IMR-90 (cell line): Measurements from ENCODE around the gene ARHGDIA. TPM values are rescaled to one million over a fixed set of nuclear protein-coding genes. Genes with fewer than 3 reads are reported as not detected.

Source experiments
- ATAC-seq: fragments of 200-7000 bp; cut with Tn5 transposase; 2 replicates; pipeline ENCODE4 v1.9.1; 2020; ENCODE audit warnings: low read depth, mild to moderate bottlenecking, moderate library complexity
- BruUV-seq: library from RNA; stranded (reverse); fragments of 400-500 nt; replicated peaks from 2 replicates; lab custom pipeline; 2021; lab: Mats Ljungman, UMichigan
- CTCF ChIA-PET: fragments of 300-600 bp; formaldehyde crosslinking; extraction: SDS; loops from one replicate; lab custom pipeline; 2021; ENCODE audit warnings: antibody characterized with exemption; lab: Yijun Ruan, JAX
- POLR2A ChIA-PET: fragments of 300-600 bp; sonication (Branson Sonifier 250); formaldehyde crosslinking; loops from one replicate; lab custom pipeline; 2022; ENCODE audit warnings: antibody characterized with exemption; ENCODE audit not compliant: unreplicated experiment; lab: Charles Lee
- DNase-seq: peaks from one replicate; pipeline ENCODE4 v3.0.0; 2013
- H2AFZ ChIP-seq: replicated peaks from 2 replicates; pipeline ENCODE3; 2013; ENCODE audit warnings: low read length, mild to moderate bottlenecking; ENCODE audit not compliant: poor library complexity
- H2AK5ac ChIP-seq: 2 replicates; pipeline ENCODE4 v1.6.1; 2013; ENCODE audit warnings: low read depth, low read length, inconsistent platforms
- H2AK9ac ChIP-seq: replicated peaks from 2 replicates; pipeline ENCODE3; 2013; ENCODE audit warnings: mild to moderate bottlenecking, low read depth, low read length, moderate library complexity; ENCODE audit not compliant: poor library complexity
- H2BK120ac ChIP-seq: 2 replicates; pipeline ENCODE4 v1.6.1; 2013; ENCODE audit warnings: low read depth, low read length, inconsistent platforms
- H2BK15ac ChIP-seq: 3 replicates; pipeline ENCODE4 v1.6.1; 2013; ENCODE audit warnings: low read depth, low read length, inconsistent platforms
- H2BK20ac ChIP-seq: 2 replicates; pipeline ENCODE4 v1.6.1; 2013; ENCODE audit warnings: low read depth, mild to moderate bottlenecking, inconsistent platforms, low read length, moderate library complexity
- H2BK5ac ChIP-seq: 2 replicates; pipeline ENCODE4 v1.6.1; 2013; ENCODE audit warnings: mild to moderate bottlenecking, low read depth, low read length, inconsistent platforms; ENCODE audit not compliant: poor library complexity, severe bottlenecking
- H3K14ac ChIP-seq: replicated peaks from 2 replicates; pipeline ENCODE4 v1.6.1; 2013; ENCODE audit warnings: low read depth, low read length, inconsistent platforms
- H3K18ac ChIP-seq: 2 replicates; pipeline ENCODE4 v1.6.1; 2013; ENCODE audit warnings: low read depth, low read length, control low read depth
- H3K23ac ChIP-seq: 2 replicates; pipeline ENCODE4 v1.6.1; 2013; ENCODE audit warnings: low read depth, low read length, inconsistent platforms
- H3K27ac ChIP-seq: 2 replicates; pipeline ENCODE4 v1.5.1; 2013; ENCODE audit warnings: mild to moderate bottlenecking, control low read depth, low read length; ENCODE audit not compliant: insufficient read depth
- H3K27me3 ChIP-seq: 2 replicates; pipeline ENCODE4 v1.6.1; 2013; ENCODE audit warnings: low read length; ENCODE audit not compliant: control insufficient read depth, insufficient read depth
- H3K36me3 ChIP-seq: 2 replicates; pipeline ENCODE4 v1.6.1; 2013; ENCODE audit warnings: low read length, mixed read lengths; ENCODE audit not compliant: control insufficient read depth, insufficient read depth
- H3K4ac ChIP-seq: 2 replicates; pipeline ENCODE4 v1.6.1; 2013; ENCODE audit warnings: low read depth, low read length, inconsistent platforms
- H3K4me1 ChIP-seq: 2 replicates; pipeline ENCODE4 v1.6.1; 2013; ENCODE audit warnings: low read length, mixed read lengths; ENCODE audit not compliant: control insufficient read depth, insufficient read depth
- H3K4me2 ChIP-seq: 2 replicates; pipeline ENCODE4 v1.6.1; 2013; ENCODE audit warnings: low read depth, mild to moderate bottlenecking, control low read depth, low read length, moderate library complexity
- H3K4me3 ChIP-seq: 2 replicates; pipeline ENCODE4 v1.5.1; 2013; ENCODE audit warnings: low read depth, mild to moderate bottlenecking, control low read depth, low read length, moderate library complexity; ENCODE audit not compliant: insufficient read depth
- H3K56ac ChIP-seq: 2 replicates; pipeline ENCODE4 v1.6.1; 2013; ENCODE audit warnings: low read length, inconsistent platforms; ENCODE audit not compliant: insufficient read depth; ENCODE audit errors: extremely low read depth
- H3K79me1 ChIP-seq, 2 experiments: 2 replicates each; pipeline ENCODE4 v1.6.1; 2013; ENCODE audit warnings: low read length in 2 of 2, inconsistent platforms in 1 of 2, low read depth in 1 of 2
- H3K9ac ChIP-seq: 2 replicates; pipeline ENCODE4 v1.6.1; 2013; ENCODE audit warnings: low read depth, low read length, control low read depth
- H3K9me1 ChIP-seq: 2 replicates; pipeline ENCODE4 v1.6.1; 2013; ENCODE audit warnings: low read length, inconsistent platforms; ENCODE audit not compliant: insufficient read depth
- H3K9me3 ChIP-seq: 2 replicates; pipeline ENCODE4 v1.6.1; 2013; ENCODE audit warnings: low read length; ENCODE audit not compliant: control insufficient read depth, insufficient read depth
- H4K20me1 ChIP-seq: 2 replicates; pipeline ENCODE4 v1.6.1; 2013; ENCODE audit warnings: low read length, inconsistent platforms; ENCODE audit not compliant: insufficient read depth
- H4K5ac ChIP-seq: 2 replicates; pipeline ENCODE4 v1.6.1; 2013; ENCODE audit warnings: mild to moderate bottlenecking, low read depth, low read length, control low read depth
- H4K8ac ChIP-seq, 2 experiments: 2 replicates each; pipeline ENCODE4 v1.6.1; 2013; ENCODE audit warnings: low read depth in 2 of 2, low read length in 2 of 2, control low read depth in 1 of 2, inconsistent platforms in 1 of 2
- H4K91ac ChIP-seq: 2 replicates; pipeline ENCODE4 v1.6.1; 2013; ENCODE audit warnings: low read depth, low read length, inconsistent platforms; ENCODE audit not compliant: insufficient read depth
- RCOR1 ChIP-seq: IDR thresholded peaks from 2 replicates; pipeline ENCODE4 v1.6.1; 2012; ENCODE audit warnings: mild to moderate bottlenecking, low read length, improper control_type of control experiment; ENCODE audit not compliant: insufficient replicate concordance
- WGBS, 2 experiments: methylation state at CpG; one replicate each; pipeline versions ENCODE4 v1.1.5 to v1.1.7; 2013; ENCODE audit warnings: missing lambda C conversion rate in 2 of 2; ENCODE audit not compliant: insufficient read length in 1 of 2; ENCODE audit errors: extremely low coverage in 2 of 2; 5-methylcytosine and 5-hydroxymethylcytosine counted together
- dilution Hi-C: fragments of 300-500 bp; cut with HindIII; formaldehyde crosslinking; loops from one replicate; pipeline ENCODE4 v1.14.3; 2018; ENCODE audit warnings: low sequenced_read_pairs; ENCODE audit not compliant: unreplicated experiment
- in situ Hi-C: fragments of 300-500 bp; cut with MboI; formaldehyde crosslinking; loops from 3 replicates; pipeline ENCODE4 v1.14.3; 2019; ENCODE audit warnings: low sequenced_read_pairs, inconsistent platforms, mixed read lengths
- intact Hi-C: fragments of 100-400 bp; cut with micrococcal nuclease; formaldehyde crosslinking; loops from 2 replicates; pipeline ENCODE4 v1.10.0; 2022
- polyA plus RNA-seq, 3 experiments: library from polyadenylated mRNA; depleted of rRNA; stranded (reverse); fragments of >200 nt; gene quantifications; 2 replicates each; pipeline ENCODE4 v1.2.3, GENCODE V29; 2012; ENCODE audit warnings: low replicate concordance in 1 of 3
- total RNA-seq: library from RNA; depleted of rRNA; stranded (reverse); fragments of >200 nt; gene quantifications from 2 replicates; pipeline ENCODE4 v1.2.3, GENCODE V29; 2012

The ARHGDIA gene
- total and polyA plus RNA-seq, 2 of the 4 experiments (the other 2 are of a cell fraction), result 62.7 to 362 TPM

DNA sequence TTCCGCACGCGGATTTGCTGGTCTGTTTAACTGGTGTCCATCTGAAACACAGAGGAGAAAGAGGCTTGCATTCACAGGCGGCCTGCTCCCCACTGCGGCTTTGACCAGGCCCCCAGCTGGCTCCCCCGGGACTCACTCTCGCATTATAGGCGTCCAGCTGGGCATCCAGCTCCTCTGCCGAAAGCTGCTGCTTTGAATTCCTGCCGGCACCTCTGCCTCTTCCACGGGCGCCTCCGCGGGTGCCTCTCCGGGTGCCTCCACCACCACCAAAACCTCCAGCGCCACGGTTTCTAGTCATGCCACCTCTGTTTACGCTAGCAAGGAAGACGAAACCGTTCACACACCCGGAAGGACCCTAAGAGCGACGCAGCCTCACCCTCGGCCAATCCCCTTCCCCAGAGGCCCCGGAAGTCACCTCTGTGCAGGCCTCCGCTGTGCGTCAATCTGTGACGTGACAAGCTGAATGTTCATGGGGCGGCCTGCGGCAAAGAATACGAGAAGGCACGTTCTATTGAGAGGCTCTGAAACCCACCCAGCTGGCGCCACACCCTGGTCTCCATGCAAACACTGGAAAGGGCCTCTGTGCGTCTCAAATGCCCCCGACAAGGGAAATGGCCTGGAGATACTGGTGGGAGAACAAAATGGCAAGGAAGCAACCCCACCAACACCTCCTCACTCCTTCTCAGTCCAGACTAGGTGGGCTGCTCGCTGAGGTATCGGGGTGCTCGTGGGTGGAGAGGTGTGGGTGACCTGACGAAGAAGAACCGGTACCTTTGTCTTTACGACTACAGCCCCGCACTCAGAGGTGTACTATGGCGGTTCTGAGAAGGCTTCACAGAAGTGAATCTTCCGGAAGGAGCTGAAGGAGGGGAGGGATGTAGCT lies 17.2 kb upstream of the ARHGDIA start:
- DNase-seq, result no peak
- in situ Hi-C loops, result no loop called here
- Histone ChIP-seq H3K79me1 (peaks cover 42 to 73% of the 10 kb centered on the region in 2 experiments), H3K4me2 (no peak overlapping the region), H3K9me3 (no peaks in the 10 kb centered on the region), H3K4ac (no peak overlapping the region), H3K36me3 (peaks cover 58% of the 10 kb centered on the region), H3K27me3 (no peaks in the 10 kb centered on the region), H2BK15ac (no peak overlapping the region), H2AK5ac (no peak overlapping the region), H3K18ac (no peak overlapping the region), H2AK9ac (no peak overlapping the region), H2BK5ac (no peak overlapping the region), H3K23ac (no peak overlapping the region), H2BK20ac (no peak overlapping the region), H3K27ac (no peak overlapping the region), H3K14ac (no peak overlapping the region), H4K20me1 (peaks cover 20% of the 10 kb centered on the region), H4K91ac (no peak overlapping the region), H3K56ac (no peak overlapping the region), H2AFZ (no peak overlapping the region), H3K4me1 (peaks cover 4% of the 10 kb centered on the region; the same call in 1 of the 2 replicates), H2BK120ac (no peak overlapping the region), H3K9me1 (0 out of 2 replicates have a peak, but pooled peaks cover 4% of the 10 kb centered on the region), H4K5ac (no peak overlapping the region), H4K8ac (no peak overlapping the region), H3K9ac (no peak overlapping the region), H3K4me3 (no peak overlapping the region)
- dilution Hi-C loops, result no loop called here
- no TSS peak for BruUV-seq
- TF ChIP-seq RCOR1, result no peak
- intact Hi-C loops, result no loop called here
- no peak for ATAC-seq
- POLR2A ChIA-PET, result no interaction called here
- 95% methylated on average over 26 of the region's 44 CpGs; no CpG with 5 or more reads in 1 of the 2 experiments for WGBS, 2 experiments
- CTCF ChIA-PET, result no interaction called here
